Measurements from ENCODE around the gene FBXW8.

DNA sequence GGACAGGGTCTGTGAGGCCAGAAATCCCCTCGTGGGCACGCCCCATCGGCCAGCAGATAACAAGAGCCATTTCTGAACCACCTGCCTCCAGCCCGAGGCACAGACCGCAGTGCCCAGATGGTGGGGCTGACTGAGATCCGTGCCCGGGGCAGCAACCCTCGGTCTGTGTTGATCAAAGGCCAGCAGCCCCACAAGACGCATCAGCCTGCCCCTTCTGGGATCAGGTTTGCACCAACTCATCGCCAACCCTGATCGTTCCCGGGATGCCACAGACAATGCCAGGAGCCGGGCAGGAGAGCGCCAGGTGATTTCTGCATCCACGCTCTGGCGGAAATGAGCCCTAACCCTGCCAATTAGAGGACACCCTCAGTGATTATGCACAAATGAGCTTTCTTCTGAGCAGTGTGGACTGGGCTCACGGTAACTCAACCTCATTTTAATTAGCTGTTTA lies 124.0 kb downstream of the FBXW8 start:
- TF ChIP-seq, protein P1, sequence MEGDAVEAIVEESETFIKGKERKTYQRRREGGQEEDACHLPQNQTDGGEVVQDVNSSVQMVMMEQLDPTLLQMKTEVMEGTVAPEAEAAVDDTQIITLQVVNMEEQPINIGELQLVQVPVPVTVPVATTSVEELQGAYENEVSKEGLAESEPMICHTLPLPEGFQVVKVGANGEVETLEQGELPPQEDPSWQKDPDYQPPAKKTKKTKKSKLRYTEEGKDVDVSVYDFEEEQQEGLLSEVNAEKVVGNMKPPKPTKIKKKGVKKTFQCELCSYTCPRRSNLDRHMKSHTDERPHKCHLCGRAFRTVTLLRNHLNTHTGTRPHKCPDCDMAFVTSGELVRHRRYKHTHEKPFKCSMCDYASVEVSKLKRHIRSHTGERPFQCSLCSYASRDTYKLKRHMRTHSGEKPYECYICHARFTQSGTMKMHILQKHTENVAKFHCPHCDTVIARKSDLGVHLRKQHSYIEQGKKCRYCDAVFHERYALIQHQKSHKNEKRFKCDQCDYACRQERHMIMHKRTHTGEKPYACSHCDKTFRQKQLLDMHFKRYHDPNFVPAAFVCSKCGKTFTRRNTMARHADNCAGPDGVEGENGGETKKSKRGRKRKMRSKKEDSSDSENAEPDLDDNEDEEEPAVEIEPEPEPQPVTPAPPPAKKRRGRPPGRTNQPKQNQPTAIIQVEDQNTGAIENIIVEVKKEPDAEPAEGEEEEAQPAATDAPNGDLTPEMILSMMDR (IDR thresholded peaks at IDR 0.05; ENCODE audit: low read depth, low read length, missing input control) = no peak
- no peak for TF ChIP-seq FOXA1 (IDR thresholded peaks at IDR 0.05)
- TF ChIP-seq SP1 (IDR thresholded peaks at IDR 0.05) = no peak
- no peak for TF ChIP-seq YY1 (IDR thresholded peaks at IDR 0.05)
- TF ChIP-seq, protein P2, sequence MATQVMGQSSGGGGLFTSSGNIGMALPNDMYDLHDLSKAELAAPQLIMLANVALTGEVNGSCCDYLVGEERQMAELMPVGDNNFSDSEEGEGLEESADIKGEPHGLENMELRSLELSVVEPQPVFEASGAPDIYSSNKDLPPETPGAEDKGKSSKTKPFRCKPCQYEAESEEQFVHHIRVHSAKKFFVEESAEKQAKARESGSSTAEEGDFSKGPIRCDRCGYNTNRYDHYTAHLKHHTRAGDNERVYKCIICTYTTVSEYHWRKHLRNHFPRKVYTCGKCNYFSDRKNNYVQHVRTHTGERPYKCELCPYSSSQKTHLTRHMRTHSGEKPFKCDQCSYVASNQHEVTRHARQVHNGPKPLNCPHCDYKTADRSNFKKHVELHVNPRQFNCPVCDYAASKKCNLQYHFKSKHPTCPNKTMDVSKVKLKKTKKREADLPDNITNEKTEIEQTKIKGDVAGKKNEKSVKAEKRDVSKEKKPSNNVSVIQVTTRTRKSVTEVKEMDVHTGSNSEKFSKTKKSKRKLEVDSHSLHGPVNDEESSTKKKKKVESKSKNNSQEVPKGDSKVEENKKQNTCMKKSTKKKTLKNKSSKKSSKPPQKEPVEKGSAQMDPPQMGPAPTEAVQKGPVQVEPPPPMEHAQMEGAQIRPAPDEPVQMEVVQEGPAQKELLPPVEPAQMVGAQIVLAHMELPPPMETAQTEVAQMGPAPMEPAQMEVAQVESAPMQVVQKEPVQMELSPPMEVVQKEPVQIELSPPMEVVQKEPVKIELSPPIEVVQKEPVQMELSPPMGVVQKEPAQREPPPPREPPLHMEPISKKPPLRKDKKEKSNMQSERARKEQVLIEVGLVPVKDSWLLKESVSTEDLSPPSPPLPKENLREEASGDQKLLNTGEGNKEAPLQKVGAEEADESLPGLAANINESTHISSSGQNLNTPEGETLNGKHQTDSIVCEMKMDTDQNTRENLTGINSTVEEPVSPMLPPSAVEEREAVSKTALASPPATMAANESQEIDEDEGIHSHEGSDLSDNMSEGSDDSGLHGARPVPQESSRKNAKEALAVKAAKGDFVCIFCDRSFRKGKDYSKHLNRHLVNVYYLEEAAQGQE (IDR thresholded peaks at IDR 0.05) = no peak
- TF ChIP-seq TAF1 (conservative IDR thresholded peaks at IDR 0.05) = no peak
- no peak for TF ChIP-seq RAD21 (IDR thresholded peaks at IDR 0.05)
- no peak for TF ChIP-seq GABPA (IDR thresholded peaks at IDR 0.05 in 1 of 2, conservative IDR thresholded peaks at IDR 0.05 in 1 of 2)
- TF ChIP-seq, protein P3, sequence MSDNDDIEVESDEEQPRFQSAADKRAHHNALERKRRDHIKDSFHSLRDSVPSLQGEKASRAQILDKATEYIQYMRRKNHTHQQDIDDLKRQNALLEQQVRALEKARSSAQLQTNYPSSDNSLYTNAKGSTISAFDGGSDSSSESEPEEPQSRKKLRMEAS (IDR thresholded peaks at IDR 0.05) = no peak
- no peak for TF ChIP-seq EGR1 (IDR thresholded peaks at IDR 0.05; ENCODE audit: low read depth in 2 of 2)

All from liver (tissue), 3 donors.